Neural crest cell (in vitro differentiated cells): ENCODE measurements around the gene FBXO36. TPM values are rescaled to one million over a fixed set of nuclear protein-coding genes. Genes with fewer than 3 reads are reported as not detected.
A peak's percentile ranks its signal among the peaks of the same experiment; 100 is the strongest.
"Not testable (repeated sequence)": the region's sequence is repeated elsewhere in the genome, so short reads cannot be mapped to it uniquely, and the experiment has no call there.

Experiments
- DNase-seq: peaks from one replicate; pipeline ENCODE4 v3.0.0; 2021; ENCODE audit warnings: low read depth, mixed read lengths, low spot score
- H3K27ac Mint-ChIP-seq: one replicate; pipeline ENCODE4 v1.8.0; 2021; ENCODE audit warnings: mild to moderate bottlenecking, mixed read lengths; ENCODE audit not compliant: unreplicated experiment
- H3K27me3 Mint-ChIP-seq: 2 replicates; pipeline ENCODE4 v1.8.0; 2021; ENCODE audit warnings: low read depth, mild to moderate bottlenecking, mixed read lengths
- H3K36me3 Mint-ChIP-seq: 2 replicates; pipeline ENCODE4 v1.8.0; 2021; ENCODE audit warnings: low read depth, mild to moderate bottlenecking, mixed read lengths
- H3K4me1 Mint-ChIP-seq: 2 replicates; pipeline ENCODE4 v1.8.0; 2021; ENCODE audit warnings: mixed read lengths
- H3K4me3 Mint-ChIP-seq: one replicate; pipeline ENCODE4 v1.8.0; 2021; ENCODE audit warnings: mild to moderate bottlenecking, mixed read lengths
- H3K9me3 Mint-ChIP-seq: 2 replicates; pipeline ENCODE4 v1.8.0; 2021; ENCODE audit warnings: mixed read lengths
- CTCF ChIP-seq: fragments of 200-600 bp; sonication (generic); conservative IDR thresholded peaks from 2 replicates; pipeline ENCODE4 v1.5.0; 2021; ENCODE audit warnings: antibody characterized with exemption, mild to moderate bottlenecking
- total RNA-seq: library from RNA; stranded (reverse); gene quantifications from 2 replicates; pipeline ENCODE4 v1.2.1, GENCODE V29; 2021

Gene FBXO36
- total RNA-seq, 1 donor from 2014 or later = 3.5 TPM

- no peak for DNase-seq
- Mint-ChIP-seq H3K27me3 (no peaks in the 10 kb centered on the region), H3K4me3 (no peak overlapping the region), H3K36me3 (peaks cover 7% of the 10 kb centered on the region), H3K9me3 (no peaks in the 10 kb centered on the region), H3K4me1 (peaks cover 32% of the 10 kb centered on the region), H3K27ac (no peak overlapping the region)
- no peak for TF ChIP-seq CTCF
These were observed 8.1 kb upstream of the FBXO36 start for GRCh38 chr2:229914171-229914570.

GRCh38 chr2:229917793-229918192, 4.5 kb upstream of the FBXO36 start:
- no peak for TF ChIP-seq CTCF
- H3K27me3 Mint-ChIP-seq = peaks cover 4% of the 10 kb centered on the region
- H3K4me3 Mint-ChIP-seq = peak overlapping the region; percentile 61
- peaks cover 10% of the 10 kb centered on the region for H3K36me3 Mint-ChIP-seq
- no peaks in the 10 kb centered on the region for H3K9me3 Mint-ChIP-seq
- H3K4me1 Mint-ChIP-seq = peaks cover 29% of the 10 kb centered on the region
- no peak for DNase-seq
- no peak overlapping the region for H3K27ac Mint-ChIP-seq

- peaks cover 4% of the 10 kb centered on the region for H3K27me3 Mint-ChIP-seq
- H3K4me3 Mint-ChIP-seq = peak overlapping the region; percentile 97
- peaks cover 7% of the 10 kb centered on the region for H3K36me3 Mint-ChIP-seq
- DNase-seq = no peak
- peaks cover 34% of the 10 kb centered on the region for H3K4me1 Mint-ChIP-seq
- TF ChIP-seq CTCF = no peak
- no peaks in the 10 kb centered on the region for H3K9me3 Mint-ChIP-seq
- peak overlapping the region; percentile 93 for H3K27ac Mint-ChIP-seq
These were observed 2.2 kb upstream of the FBXO36 start for GRCh38 chr2:229920011-229920641.

- H3K36me3 Mint-ChIP-seq = peaks cover 7% of the 10 kb centered on the region
- peak overlapping the region; percentile 83 for H3K27ac Mint-ChIP-seq
- H3K4me3 Mint-ChIP-seq = peak overlapping the region; percentile 100
- peaks cover 4% of the 10 kb centered on the region for H3K27me3 Mint-ChIP-seq
- no peaks in the 10 kb centered on the region for H3K9me3 Mint-ChIP-seq
- peak; percentile 55 for DNase-seq
- peaks cover 34% of the 10 kb centered on the region for H3K4me1 Mint-ChIP-seq
- no peak for TF ChIP-seq CTCF
These were observed 1.0 kb upstream of the FBXO36 start for GRCh38 chr2:229921101-229921891.

GRCh38 chr2:229921892-229922448, 333 bp upstream of the FBXO36 start, which contains the start of gene TRIP12:
Gene TRIP12, minus strand, starts transcription at chr2:229922009. Its CDS starts 41,930 bp downstream, at chr2:229880079.
- TF ChIP-seq CTCF = no peak
- H3K36me3 Mint-ChIP-seq = peaks cover 7% of the 10 kb centered on the region
- H3K4me1 Mint-ChIP-seq = peaks cover 34% of the 10 kb centered on the region
- H3K4me3 Mint-ChIP-seq = peak within 1 kb of the TSS; percentile 100
- H3K27me3 Mint-ChIP-seq = peaks cover 4% of the 10 kb centered on the region
- peak; percentile 87 for DNase-seq
- no peaks in the 10 kb centered on the region for H3K9me3 Mint-ChIP-seq
- peak within 1 kb of the TSS; percentile 100 for H3K27ac Mint-ChIP-seq

- DNase-seq, H3K27ac Mint-ChIP-seq, H3K27me3 Mint-ChIP-seq, H3K36me3 Mint-ChIP-seq, H3K9me3 Mint-ChIP-seq: not testable (repeated sequence)
- peak overlapping the region; percentile 75 for H3K4me3 Mint-ChIP-seq
- H3K4me1 Mint-ChIP-seq = peaks cover 25% of the 10 kb centered on the region
These were observed 2.2 kb downstream of the FBXO36 start for GRCh38 chr2:229924541-229924940.
